SU-DHL-6 (cell line): ENCODE results near the gene POLE.

ENCODE experiments used
- H2AFZ ChIP-seq: fragments of 200-600 bp; sonication (generic); 2 replicates; pipeline ENCODE4 v1.6.1; 2014; ENCODE audit warnings: low read depth, mild to moderate bottlenecking, moderate library complexity, mixed read lengths, antibody characterized with exemption, low read length; ENCODE audit not compliant: severe bottlenecking
- H3F3A ChIP-seq: fragments of 200-600 bp; shearing (Covaris generic); 2 replicates; pipeline ENCODE4 v1.6.0; 2016; ENCODE audit warnings: antibody characterized with exemption, mild to moderate bottlenecking; ENCODE audit not compliant: insufficient read depth
- H3K27ac ChIP-seq: fragments of 200-600 bp; sonication (generic); 2 replicates; pipeline ENCODE4 v1.5.1; 2016; ENCODE audit warnings: low read depth, mild to moderate bottlenecking, low read length, moderate library complexity, mixed read lengths
- H3K27me3 ChIP-seq: fragments of 200-600 bp; sonication (generic), shearing (Covaris generic); 2 replicates; pipeline ENCODE4 v1.6.0; 2014; ENCODE audit warnings: mild to moderate bottlenecking, low read length
- H3K36me3 ChIP-seq: fragments of 200-600 bp; sonication (generic); 2 replicates; pipeline ENCODE4 v1.6.1; 2014; ENCODE audit warnings: mild to moderate bottlenecking, low read length, mixed read lengths
- H3K4me2 ChIP-seq: fragments of 300-600, 200-600 bp; shearing (Covaris generic), sonication (generic); 2 replicates; pipeline ENCODE4 v1.6.0; 2014; ENCODE audit warnings: low read length, low read depth, mild to moderate bottlenecking; ENCODE audit not compliant: poor library complexity, severe bottlenecking
- H3K4me3 ChIP-seq: fragments of 200-600 bp; sonication (generic); 2 replicates; pipeline ENCODE4 v1.5.1; 2014; ENCODE audit warnings: antibody characterized with exemption, low read length, mild to moderate bottlenecking, mixed read lengths; ENCODE audit not compliant: insufficient read depth, poor library complexity, severe bottlenecking
- H3K79me2 ChIP-seq: fragments of 200-600 bp; sonication (generic); 2 replicates; pipeline ENCODE4 v1.6.1; 2014; ENCODE audit warnings: mild to moderate bottlenecking, low read length, moderate library complexity; ENCODE audit not compliant: insufficient read depth
- H3K9ac ChIP-seq: fragments of 200-600 bp; sonication (generic); 2 replicates; pipeline ENCODE4 v1.7.0; 2014; ENCODE audit warnings: mild to moderate bottlenecking, low read length
- H3K9me2 ChIP-seq: fragments of 200-600 bp; sonication (generic); replicated peaks from 2 replicates; pipeline ENCODE4 v1.6.1; 2014; ENCODE audit warnings: low read length; ENCODE audit not compliant: insufficient read depth
- H3K9me3 ChIP-seq: fragments of 200-600 bp; sonication (generic); 2 replicates; pipeline ENCODE4 v1.6.1; 2014; ENCODE audit warnings: low read length, mixed read lengths; ENCODE audit not compliant: insufficient read depth
- H4K20me1 ChIP-seq: fragments of 200-600 bp; sonication (generic); 2 replicates; pipeline ENCODE4 v1.6.1; 2014; ENCODE audit warnings: low read depth, mild to moderate bottlenecking, antibody characterized with exemption, low read length, moderate library complexity, mixed read lengths
- EZH2phosphoT487 ChIP-seq: fragments of 200-600 bp; sonication (generic), shearing (Covaris generic); conservative IDR thresholded peaks from 2 replicates; pipeline ENCODE4 v1.6.1; 2018; ENCODE audit warnings: mild to moderate bottlenecking, antibody characterized with exemption, low read length, moderate library complexity, mixed read lengths
- TF ChIP-seq, protein P1 (sequence below): fragments of 200-600 bp; sonication (generic); IDR thresholded peaks from one replicate; pipeline ENCODE4 v1.5.1; 2017; ENCODE audit warnings: antibody characterized with exemption, mild to moderate bottlenecking, low read length, moderate library complexity; ENCODE audit not compliant: insufficient read depth, poor library complexity, severe bottlenecking

POLE gene

DNA sequence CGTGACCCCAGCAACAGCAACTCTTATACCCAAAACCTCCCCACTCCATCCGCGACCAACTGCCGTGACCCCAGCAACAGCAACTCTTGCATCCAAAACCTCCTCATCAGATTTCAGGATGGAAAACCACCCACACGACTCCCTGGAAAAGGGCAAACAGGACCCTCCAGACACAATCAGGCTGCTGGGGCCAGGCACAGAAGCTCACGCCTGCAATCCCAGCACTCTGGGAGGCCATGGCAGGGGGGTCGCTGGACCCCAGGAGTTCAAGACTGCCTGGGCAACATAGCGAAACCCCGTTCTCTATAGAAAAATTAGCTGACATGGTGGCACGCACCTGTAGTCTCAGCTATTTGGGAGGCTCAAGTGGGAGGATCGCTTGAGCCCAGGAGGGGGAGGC is 43.2 kb upstream of the POLE start:
- H3K36me3 ChIP-seq, result peaks cover 42% of the 10 kb centered on the region
- no peak overlapping the region for H3K4me2 ChIP-seq
- H3K9me2 ChIP-seq, result no peaks in the 10 kb centered on the region
- peaks cover 16% of the 10 kb centered on the region for H3F3A ChIP-seq
- no peaks in the 10 kb centered on the region for H3K79me2 ChIP-seq
- H3K9ac ChIP-seq, result no peak overlapping the region
- H3K4me3 ChIP-seq, result no peak overlapping the region
- H2AFZ ChIP-seq, result no peak overlapping the region
- no peak overlapping the region for H3K27ac ChIP-seq
- no peaks in the 10 kb centered on the region for H3K9me3 ChIP-seq
- TF ChIP-seq, protein P1, sequence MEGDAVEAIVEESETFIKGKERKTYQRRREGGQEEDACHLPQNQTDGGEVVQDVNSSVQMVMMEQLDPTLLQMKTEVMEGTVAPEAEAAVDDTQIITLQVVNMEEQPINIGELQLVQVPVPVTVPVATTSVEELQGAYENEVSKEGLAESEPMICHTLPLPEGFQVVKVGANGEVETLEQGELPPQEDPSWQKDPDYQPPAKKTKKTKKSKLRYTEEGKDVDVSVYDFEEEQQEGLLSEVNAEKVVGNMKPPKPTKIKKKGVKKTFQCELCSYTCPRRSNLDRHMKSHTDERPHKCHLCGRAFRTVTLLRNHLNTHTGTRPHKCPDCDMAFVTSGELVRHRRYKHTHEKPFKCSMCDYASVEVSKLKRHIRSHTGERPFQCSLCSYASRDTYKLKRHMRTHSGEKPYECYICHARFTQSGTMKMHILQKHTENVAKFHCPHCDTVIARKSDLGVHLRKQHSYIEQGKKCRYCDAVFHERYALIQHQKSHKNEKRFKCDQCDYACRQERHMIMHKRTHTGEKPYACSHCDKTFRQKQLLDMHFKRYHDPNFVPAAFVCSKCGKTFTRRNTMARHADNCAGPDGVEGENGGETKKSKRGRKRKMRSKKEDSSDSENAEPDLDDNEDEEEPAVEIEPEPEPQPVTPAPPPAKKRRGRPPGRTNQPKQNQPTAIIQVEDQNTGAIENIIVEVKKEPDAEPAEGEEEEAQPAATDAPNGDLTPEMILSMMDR, result no peak
- no peak for TF ChIP-seq EZH2phosphoT487
- H4K20me1 ChIP-seq, result peaks cover 2% of the 10 kb centered on the region; the same call in 1 of the 2 replicates
- no peaks in the 10 kb centered on the region for H3K27me3 ChIP-seq

DNA sequence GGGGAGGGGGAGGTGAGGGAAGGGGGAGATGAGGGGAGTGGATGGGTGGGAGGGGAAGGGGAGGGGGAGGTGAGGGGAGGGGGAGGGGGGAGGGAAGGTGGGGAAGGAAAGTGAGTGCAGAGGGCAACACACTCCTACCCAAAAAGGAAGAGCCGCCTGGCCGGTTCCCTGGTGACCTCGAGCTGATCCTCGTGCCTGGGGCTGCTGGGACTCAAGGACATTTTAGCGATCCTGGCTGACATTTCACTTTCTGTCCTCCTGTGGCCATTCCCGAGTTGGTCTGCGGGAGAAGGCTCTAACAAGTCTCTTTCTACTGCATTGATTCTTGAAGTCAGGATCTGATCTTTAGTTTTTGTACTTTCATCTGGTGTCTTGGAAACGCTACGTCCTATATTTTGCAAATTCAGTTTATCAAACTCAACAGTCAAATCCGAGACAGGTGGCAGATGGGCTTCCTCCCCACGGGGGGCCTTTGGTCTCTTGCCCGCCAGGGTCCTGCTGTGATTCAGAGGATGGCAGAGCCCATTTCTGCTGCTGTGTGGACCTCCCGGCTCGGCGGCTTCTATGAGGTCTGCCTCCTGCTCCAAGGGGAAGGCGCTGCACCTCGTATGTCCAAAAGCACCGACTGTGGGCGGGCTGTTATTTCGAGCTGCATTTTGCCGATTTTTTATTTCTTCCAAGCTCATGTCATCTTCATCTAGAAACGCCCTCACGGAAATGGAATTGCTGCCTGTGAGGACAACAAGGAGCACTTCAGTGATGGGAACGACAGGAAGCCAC is 42.6 kb upstream of the POLE start:
- H3K27ac ChIP-seq, result no peak overlapping the region
- H3F3A ChIP-seq, result peaks cover 17% of the 10 kb centered on the region
- H3K4me3 ChIP-seq, result no peak overlapping the region
- peaks cover 3% of the 10 kb centered on the region; the same call in 1 of the 2 replicates for H4K20me1 ChIP-seq
- H3K9me3 ChIP-seq, result no peaks in the 10 kb centered on the region
- TF ChIP-seq, protein P1, result no peak
- TF ChIP-seq EZH2phosphoT487, result no peak
- H3K9ac ChIP-seq, result no peak overlapping the region
- H3K36me3 ChIP-seq, result peaks cover 40% of the 10 kb centered on the region
- no peaks in the 10 kb centered on the region for H3K9me2 ChIP-seq
- no peak overlapping the region for H2AFZ ChIP-seq
- H3K79me2 ChIP-seq, result no peaks in the 10 kb centered on the region
- H3K4me2 ChIP-seq, result no peak overlapping the region
- H3K27me3 ChIP-seq, result no peaks in the 10 kb centered on the region

DNA sequence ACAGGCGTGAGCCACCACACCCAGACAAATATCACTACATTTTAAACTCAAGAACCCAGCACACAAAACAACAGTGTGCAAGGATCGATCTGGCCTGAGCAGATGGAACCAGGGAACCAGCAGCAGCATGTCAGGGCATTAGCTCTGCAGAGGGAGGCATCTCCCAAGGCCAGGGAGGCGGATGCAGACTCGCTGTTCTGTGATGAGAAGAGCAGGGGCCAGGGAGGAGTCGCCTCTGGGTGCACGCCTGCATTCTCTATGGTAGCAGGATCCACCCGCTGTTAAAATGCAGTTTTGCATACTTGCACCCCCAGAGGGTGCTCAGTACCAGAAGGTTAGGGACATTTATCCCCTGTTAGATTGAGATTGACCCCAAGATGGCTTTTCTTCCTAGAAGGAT is 41.4 kb upstream of the POLE start:
- no peaks in the 10 kb centered on the region for H3K9me2 ChIP-seq
- no peak overlapping the region for H3K27ac ChIP-seq
- H3K4me3 ChIP-seq, result no peak overlapping the region
- H3K79me2 ChIP-seq, result no peaks in the 10 kb centered on the region
- H3K36me3 ChIP-seq, result peaks cover 31% of the 10 kb centered on the region
- H3K9me3 ChIP-seq, result no peaks in the 10 kb centered on the region
- no peaks in the 10 kb centered on the region for H3K27me3 ChIP-seq
- TF ChIP-seq EZH2phosphoT487, result no peak
- TF ChIP-seq, protein P1, result no peak
- no peak overlapping the region for H2AFZ ChIP-seq
- peaks cover 24% of the 10 kb centered on the region for H3F3A ChIP-seq
- H3K4me2 ChIP-seq, result no peak overlapping the region
- H3K9ac ChIP-seq, result no peak overlapping the region
- peaks cover 3% of the 10 kb centered on the region; the same call in 1 of the 2 replicates for H4K20me1 ChIP-seq
